Stimulated activated CD4-positive, alpha-beta T cell treated with anti-CD3 and anti-CD28 coated beads, Interleukin-2, amount 100 ng/mL, for 48 hours (primary cell): ENCODE results near the gene HTRA3.

Experiments used
- DNase-seq, 2 donors: peaks; one replicate each; pipeline ENCODE4 v3.0.0-alpha.2; 2020

Gene HTRA3

GRCh38 chr4:8282742-8283141, 13.2 kb downstream of the HTRA3 start:
- no peak for DNase-seq

- no peak for DNase-seq
Measured at GRCh38 chr4:8283161-8283560, 13.6 kb downstream of the HTRA3 start.

GRCh38 chr4:8283631-8284121, 14.1 kb downstream of the HTRA3 start:
- no peak for DNase-seq

GRCh38 chr4:8284391-8284790, 14.8 kb downstream of the HTRA3 start:
- DNase-seq: no peak

- no peak for DNase-seq
Measured at GRCh38 chr4:8285143-8285975, 15.8 kb downstream of the HTRA3 start.

GRCh38 chr4:8285976-8286718, 16.6 kb downstream of the HTRA3 start:
- no peak for DNase-seq

- no peak for DNase-seq
Measured at GRCh38 chr4:8286719-8287342, 17.3 kb downstream of the HTRA3 start.

GRCh38 chr4:8287343-8288280, 18.1 kb downstream of the HTRA3 start:
- DNase-seq: no peak

- DNase-seq: no peak
Measured at GRCh38 chr4:8289151-8289750, 19.7 kb downstream of the HTRA3 start.

GRCh38 chr4:8289956-8290700, 20.6 kb downstream of the HTRA3 start:
- DNase-seq: no peak

- DNase-seq: no peak
Measured at GRCh38 chr4:8290701-8290970, 21.1 kb downstream of the HTRA3 start.

- DNase-seq: no peak
Measured at GRCh38 chr4:8291036-8291682, 21.6 kb downstream of the HTRA3 start.

- DNase-seq: no peak
Measured at GRCh38 chr4:8291701-8292477, 22.3 kb downstream of the HTRA3 start.

- DNase-seq: no peak
Measured at GRCh38 chr4:8292478-8293107, 23.0 kb downstream of the HTRA3 start.

GRCh38 chr4:8293131-8293975, 23.8 kb downstream of the HTRA3 start:
- no peak for DNase-seq

- no peak for DNase-seq
Measured at GRCh38 chr4:8294036-8294435, 24.5 kb downstream of the HTRA3 start.

- DNase-seq: no peak
Measured at GRCh38 chr4:8294775-8295174, 25.2 kb downstream of the HTRA3 start.

- DNase-seq: no peak
Measured at GRCh38 chr4:8295471-8295870, 25.9 kb downstream of the HTRA3 start.

- no peak for DNase-seq
Measured at GRCh38 chr4:8296491-8296890, 26.9 kb downstream of the HTRA3 start.
